Mesothelial cell of epicardium (in vitro differentiated cells): ENCODE measurements around the gene GPD1. TPM values are rescaled to one million over a fixed set of nuclear protein-coding genes. Genes with fewer than 3 reads are reported as not detected.

Experiments
- DNase-seq, 2 experiments: peaks; one replicate each; pipeline ENCODE4 v3.0.0; 2021; ENCODE audit warnings: low spot score in 2 of 2; ENCODE audit not compliant: unreplicated experiment in 2 of 2
- H3K27ac Mint-ChIP-seq: 2 replicates; pipeline ENCODE4 v1.8.0; 2021; ENCODE audit warnings: mixed read lengths
- H3K27me3 Mint-ChIP-seq: 2 replicates; pipeline ENCODE4 v1.8.0; 2021; ENCODE audit warnings: low read depth, mixed read lengths
- H3K36me3 Mint-ChIP-seq: 2 replicates; pipeline ENCODE4 v1.8.0; 2021; ENCODE audit warnings: mixed read lengths
- H3K4me1 Mint-ChIP-seq: 2 replicates; pipeline ENCODE4 v1.8.0; 2021; ENCODE audit warnings: mixed read lengths
- H3K4me3 Mint-ChIP-seq: 2 replicates; pipeline ENCODE4 v1.8.0; 2021; ENCODE audit warnings: mild to moderate bottlenecking, moderate library complexity, mixed read lengths
- H3K9me3 Mint-ChIP-seq: 2 replicates; pipeline ENCODE4 v1.8.0; 2021; ENCODE audit warnings: mixed read lengths
- total RNA-seq: library from RNA; stranded (reverse); gene quantifications from 3 replicates; pipeline ENCODE4 v1.2.1, GENCODE V29; 2021
- TF ChIP-seq, protein P1 (sequence below): fragments of 200-600 bp; sonication (generic); IDR thresholded peaks from one replicate; pipeline ENCODE4 v1.5.0; 2021; ENCODE audit warnings: antibody characterized with exemption; ENCODE audit not compliant: unreplicated experiment

The GPD1 gene
- total RNA-seq, 1 donor from 2014 or later = 0.72 TPM

DNA sequence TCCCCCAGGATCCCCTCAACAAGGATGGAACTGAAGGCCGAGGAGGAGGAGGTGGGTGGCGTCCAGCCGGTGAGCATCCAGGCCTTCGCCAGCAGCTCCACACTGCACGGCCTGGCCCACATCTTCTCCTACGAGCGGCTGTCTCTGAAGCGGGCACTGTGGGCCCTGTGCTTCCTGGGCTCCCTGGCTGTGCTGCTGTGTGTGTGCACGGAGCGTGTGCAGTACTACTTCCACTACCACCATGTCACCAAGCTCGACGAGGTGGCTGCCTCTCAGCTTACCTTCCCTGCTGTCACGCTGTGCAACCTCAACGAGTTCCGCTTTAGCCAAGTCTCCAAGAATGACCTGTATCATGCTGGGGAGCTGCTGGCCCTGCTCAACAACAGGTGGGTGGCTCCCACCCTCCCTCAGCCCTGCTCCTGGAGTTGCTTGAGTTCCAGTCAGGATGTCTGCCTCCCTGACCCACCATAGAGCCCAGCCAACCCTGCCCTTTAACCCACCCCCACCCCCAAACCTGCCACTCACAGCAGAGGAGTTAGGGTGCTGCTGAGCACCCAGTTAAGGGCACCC lies 45.0 kb upstream of the GPD1 start:
- Mint-ChIP-seq H3K36me3 (no peaks in the 10 kb centered on the region), H3K27me3 (peaks cover 62% of the 10 kb centered on the region), H3K27ac (no peak overlapping the region), H3K9me3 (no peaks in the 10 kb centered on the region), H3K4me3 (peak overlapping the region; percentile 58), H3K4me1 (peaks cover 13% of the 10 kb centered on the region)
- TF ChIP-seq, protein P1, sequence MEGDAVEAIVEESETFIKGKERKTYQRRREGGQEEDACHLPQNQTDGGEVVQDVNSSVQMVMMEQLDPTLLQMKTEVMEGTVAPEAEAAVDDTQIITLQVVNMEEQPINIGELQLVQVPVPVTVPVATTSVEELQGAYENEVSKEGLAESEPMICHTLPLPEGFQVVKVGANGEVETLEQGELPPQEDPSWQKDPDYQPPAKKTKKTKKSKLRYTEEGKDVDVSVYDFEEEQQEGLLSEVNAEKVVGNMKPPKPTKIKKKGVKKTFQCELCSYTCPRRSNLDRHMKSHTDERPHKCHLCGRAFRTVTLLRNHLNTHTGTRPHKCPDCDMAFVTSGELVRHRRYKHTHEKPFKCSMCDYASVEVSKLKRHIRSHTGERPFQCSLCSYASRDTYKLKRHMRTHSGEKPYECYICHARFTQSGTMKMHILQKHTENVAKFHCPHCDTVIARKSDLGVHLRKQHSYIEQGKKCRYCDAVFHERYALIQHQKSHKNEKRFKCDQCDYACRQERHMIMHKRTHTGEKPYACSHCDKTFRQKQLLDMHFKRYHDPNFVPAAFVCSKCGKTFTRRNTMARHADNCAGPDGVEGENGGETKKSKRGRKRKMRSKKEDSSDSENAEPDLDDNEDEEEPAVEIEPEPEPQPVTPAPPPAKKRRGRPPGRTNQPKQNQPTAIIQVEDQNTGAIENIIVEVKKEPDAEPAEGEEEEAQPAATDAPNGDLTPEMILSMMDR = no peak
- no peak for DNase-seq

DNA sequence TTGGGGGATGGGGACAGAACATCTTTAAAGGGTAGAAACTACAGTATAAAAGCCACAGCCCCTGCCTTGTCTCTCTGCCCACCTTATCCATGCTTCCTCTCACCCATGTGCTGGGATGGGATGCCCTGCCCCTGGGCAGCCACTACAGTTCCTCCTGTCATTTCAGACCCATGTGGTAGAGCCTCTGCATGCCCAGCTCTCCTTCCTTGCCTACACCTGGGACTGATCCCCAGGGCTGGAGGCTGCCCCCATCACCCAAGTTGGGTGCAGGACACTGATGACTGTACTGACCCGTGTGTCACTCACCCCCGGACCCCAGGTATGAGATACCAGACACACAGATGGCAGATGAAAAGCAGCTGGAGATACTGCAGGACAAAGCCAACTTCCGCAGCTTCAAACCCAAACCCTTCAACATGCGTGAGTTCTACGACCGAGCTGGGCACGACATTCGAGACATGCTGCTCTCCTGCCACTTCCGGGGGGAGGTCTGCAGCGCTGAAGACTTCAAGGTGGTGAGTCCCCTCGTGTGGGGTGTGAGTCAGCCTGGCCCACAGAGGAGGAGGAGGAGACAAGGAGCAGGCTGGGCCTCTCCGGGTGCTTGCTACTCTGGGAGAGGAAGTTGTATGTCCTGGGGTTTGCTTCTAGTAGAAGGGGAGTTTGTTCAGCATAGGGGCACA lies 44.2 kb upstream of the GPD1 start:
- TF ChIP-seq, protein P1 = no peak
- no peaks in the 10 kb centered on the region for H3K36me3 Mint-ChIP-seq
- H3K27ac Mint-ChIP-seq = no peak overlapping the region
- H3K27me3 Mint-ChIP-seq = peaks cover 62% of the 10 kb centered on the region
- no peaks in the 10 kb centered on the region for H3K9me3 Mint-ChIP-seq
- no peak for DNase-seq
- H3K4me1 Mint-ChIP-seq = peaks cover 13% of the 10 kb centered on the region
- peak overlapping the region; percentile 11 for H3K4me3 Mint-ChIP-seq

DNA sequence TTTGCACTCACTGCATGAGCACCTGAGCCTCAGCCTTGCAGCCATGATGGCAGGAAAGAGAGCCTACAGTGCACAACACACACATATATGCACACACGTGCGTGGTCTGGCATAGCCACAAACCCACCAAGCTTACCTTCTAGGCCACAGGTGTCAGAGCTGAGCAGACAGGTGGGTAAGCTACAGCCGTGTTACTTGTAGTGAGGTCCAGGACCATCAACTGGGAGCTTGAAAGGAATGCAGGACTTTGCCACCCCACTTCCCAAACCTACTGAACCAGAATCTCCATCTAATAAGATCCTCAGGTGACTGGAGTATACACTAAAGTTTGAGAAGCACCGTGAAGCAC lies 43.7 kb upstream of the GPD1 start:
- TF ChIP-seq, protein P1 = no peak
- no peak for DNase-seq
- H3K36me3 Mint-ChIP-seq = no peaks in the 10 kb centered on the region
- H3K4me3 Mint-ChIP-seq = no peak overlapping the region
- no peak overlapping the region for H3K27ac Mint-ChIP-seq
- peaks cover 13% of the 10 kb centered on the region for H3K4me1 Mint-ChIP-seq
- peaks cover 63% of the 10 kb centered on the region for H3K27me3 Mint-ChIP-seq
- H3K9me3 Mint-ChIP-seq = no peaks in the 10 kb centered on the region

DNA sequence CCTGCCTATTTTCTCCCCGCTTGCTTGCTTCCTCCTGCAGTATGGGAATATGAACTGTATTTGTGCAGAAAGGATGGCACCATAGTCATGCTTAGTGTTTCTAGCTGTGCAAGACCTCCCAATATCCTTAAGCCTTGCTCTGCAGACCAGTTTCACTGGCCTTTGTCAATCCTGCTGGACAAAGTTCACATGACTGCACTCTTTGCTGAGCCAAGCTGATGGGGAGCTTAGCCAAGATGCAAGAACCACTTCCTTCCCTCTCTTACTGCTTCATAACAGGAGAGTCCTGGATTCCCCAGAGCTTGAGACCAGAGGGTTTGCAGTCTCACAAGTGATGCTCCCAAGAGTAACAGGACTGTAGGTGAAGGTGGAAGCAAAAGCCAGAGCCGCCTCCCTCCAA lies 42.6 kb upstream of the GPD1 start:
- DNase-seq = no peak
- Mint-ChIP-seq H3K9me3 (no peaks in the 10 kb centered on the region), H3K4me1 (peaks cover 8% of the 10 kb centered on the region), H3K27me3 (peaks cover 57% of the 10 kb centered on the region), H3K4me3 (no peak overlapping the region), H3K36me3 (no peaks in the 10 kb centered on the region), H3K27ac (no peak overlapping the region)
- TF ChIP-seq, protein P1 = no peak

DNA sequence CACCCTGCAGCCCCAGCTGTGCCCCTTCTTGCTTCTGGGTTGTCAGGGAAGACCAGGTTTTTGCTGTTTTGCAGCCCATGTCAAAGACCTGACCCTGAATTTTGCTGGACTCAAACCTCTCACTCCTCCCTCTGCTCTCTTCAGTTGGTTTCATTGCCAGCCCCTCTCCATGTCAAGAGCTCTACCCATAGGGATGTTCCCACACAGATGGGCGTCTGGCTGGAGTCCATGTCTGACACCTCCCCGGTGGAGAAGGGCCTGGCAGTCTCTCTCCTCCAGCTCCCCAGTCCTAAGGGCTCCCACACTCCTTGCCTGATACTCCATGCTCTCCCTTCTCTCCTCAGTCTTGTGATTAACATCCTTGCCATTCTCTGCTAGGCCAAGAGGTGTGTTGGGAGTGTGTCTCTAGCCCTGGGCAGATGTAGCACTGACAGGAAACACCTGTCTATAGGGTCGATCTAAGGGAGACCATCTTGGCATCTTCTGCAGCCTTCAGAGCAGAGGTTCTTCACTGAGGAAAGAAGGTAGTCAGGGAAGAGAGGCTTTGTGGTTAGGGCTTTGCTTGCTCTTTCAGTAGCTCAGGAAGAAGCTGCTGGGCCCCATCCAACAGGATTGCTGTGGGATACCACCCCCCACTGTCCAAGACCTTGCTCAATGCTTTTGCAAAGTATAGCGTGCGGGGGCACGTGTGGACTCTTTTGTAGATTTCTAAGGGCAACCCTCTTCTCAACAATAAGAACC lies 41.7 kb upstream of the GPD1 start:
- H3K4me1 Mint-ChIP-seq = peaks cover under 1% of the 10 kb centered on the region
- no peak overlapping the region for H3K4me3 Mint-ChIP-seq
- H3K36me3 Mint-ChIP-seq = no peaks in the 10 kb centered on the region
- no peaks in the 10 kb centered on the region for H3K9me3 Mint-ChIP-seq
- TF ChIP-seq, protein P1 = no peak
- no peak for DNase-seq
- no peak overlapping the region for H3K27ac Mint-ChIP-seq
- H3K27me3 Mint-ChIP-seq = peaks cover 47% of the 10 kb centered on the region
